CD8-positive, alpha-beta memory T cell (primary cell): Measurements from ENCODE around the gene SMARCA2. TPM values are rescaled to one million over a fixed set of nuclear protein-coding genes. Genes with fewer than 3 reads are reported as not detected.
A peak's percentile ranks its signal among the peaks of the same experiment; 100 is the strongest.

Experiments used
- CTCF ChIA-PET: fragments of 350-600 bp; sonication (Branson Sonifier 250); formaldehyde crosslinking; loops from one replicate; lab custom pipeline; 2021; ENCODE audit warnings: antibody characterized with exemption; lab: Charles Lee
- POLR2A ChIA-PET: fragments of 350-600 bp; sonication (Branson Sonifier 250); formaldehyde crosslinking; loops from one replicate; lab custom pipeline; 2021; ENCODE audit warnings: antibody characterized with exemption; lab: Charles Lee
- DNase-seq, 5 donors: peaks; one replicate each; pipeline versions ENCODE4 v3.0.0 to v3.0.0-alpha.2; 2020 to 2022; ENCODE audit warnings: mixed read lengths in 1 of 5
- H3K27ac ChIP-seq: one replicate; pipeline ENCODE4 v1.7.0; 2013; ENCODE audit warnings: low read depth, mild to moderate bottlenecking, low read length, moderate library complexity
- H3K27me3 ChIP-seq: 2 replicates; pipeline ENCODE4 v1.7.0; 2013; ENCODE audit warnings: low read length, mild to moderate bottlenecking; ENCODE audit not compliant: insufficient read depth, poor library complexity, severe bottlenecking
- H3K36me3 ChIP-seq: 2 replicates; pipeline ENCODE4 v1.7.0; 2013; ENCODE audit warnings: mild to moderate bottlenecking, low read length, moderate library complexity; ENCODE audit not compliant: insufficient read depth
- H3K4me1 ChIP-seq: 2 replicates; pipeline ENCODE4 v1.7.0; 2013; ENCODE audit warnings: mild to moderate bottlenecking, low read length, moderate library complexity; ENCODE audit not compliant: insufficient read depth
- H3K4me3 ChIP-seq: 2 replicates; pipeline ENCODE4 v1.7.0; 2013; ENCODE audit warnings: mild to moderate bottlenecking, low read length
- H3K9me3 ChIP-seq: 2 replicates; pipeline ENCODE4 v1.7.0; 2013; ENCODE audit warnings: mild to moderate bottlenecking, low read length
- H3K27ac Mint-ChIP-seq, 8 donors: one replicate each; pipeline ENCODE4 v1.8.0; 2020 to 2021; ENCODE audit warnings: mixed read lengths in 8 of 8, mild to moderate bottlenecking in 6 of 8, inconsistent platforms in 3 of 8, moderate library complexity in 3 of 8
- H3K27me3 Mint-ChIP-seq, 2 donors: one replicate each; pipeline ENCODE4 v1.8.0; 2020 to 2021; ENCODE audit warnings: mixed read lengths in 2 of 2, mild to moderate bottlenecking in 1 of 2, moderate library complexity in 1 of 2
- H3K36me3 Mint-ChIP-seq, 3 donors: one replicate each; pipeline ENCODE4 v1.8.0; 2020 to 2021; ENCODE audit warnings: mixed read lengths in 3 of 3, inconsistent platforms in 1 of 3, mild to moderate bottlenecking in 1 of 3
- H3K4me1 Mint-ChIP-seq, 3 donors: one replicate each; pipeline ENCODE4 v1.8.0; 2020 to 2021; ENCODE audit warnings: mixed read lengths in 3 of 3, inconsistent platforms in 1 of 3, mild to moderate bottlenecking in 1 of 3
- H3K4me3 Mint-ChIP-seq, 7 donors: one replicate each; pipeline ENCODE4 v1.8.0; 2020 to 2021; ENCODE audit warnings: mixed read lengths in 7 of 7, mild to moderate bottlenecking in 6 of 7, moderate library complexity in 4 of 7, inconsistent platforms in 2 of 7
- H3K9me3 Mint-ChIP-seq, 5 donors: one replicate each; pipeline ENCODE4 v1.8.0; 2020 to 2022; ENCODE audit warnings: mixed read lengths in 5 of 5, mild to moderate bottlenecking in 3 of 5, moderate library complexity in 2 of 5, inconsistent platforms in 1 of 5
- polyA plus RNA-seq: library from polyadenylated mRNA; unstranded; fragments of 300-500 nt; fragmentation: Illumina TruSeq; gene quantifications from one replicate; pipeline ENCODE4 v1.2.3, GENCODE V29; 2021
- total RNA-seq, 2 experiments: library from RNA; stranded (reverse); gene quantifications; one replicate each; pipeline ENCODE4 v1.2.3, GENCODE V29; 2021

Gene SMARCA2
- total and polyA plus RNA-seq, 3 experiments from 2014 or later: 56.7 to 156 (median 145) TPM

GRCh38 chr9:2242831-2243330, 227.7 kb downstream of the SMARCA2 start:
- Histone ChIP-seq H3K9me3 (no peaks in the 10 kb centered on the region), H3K36me3 (no peaks in the 10 kb centered on the region), H3K27me3 (peaks cover 8% of the 10 kb centered on the region), H3K4me1 (peaks cover 7% of the 10 kb centered on the region), H3K27ac (no peak overlapping the region), H3K4me3 (peak overlapping the region; percentile 63)
- peaks cover 0 to 12% (median 3%) of the 10 kb centered on the region in 5 donors for H3K9me3 Mint-ChIP-seq
- ChIA-PET CTCF (no interaction called here), POLR2A (no interaction called here)
- H3K4me1 Mint-ChIP-seq: peaks cover 14 to 16% (median 15%) of the 10 kb centered on the region in 3 donors
- peak overlapping the region; percentile 7 to 67 (median 55) for H3K4me3 Mint-ChIP-seq
- H3K27ac Mint-ChIP-seq: peak overlapping the region in 1 of 8 donors; percentile 9
- DNase-seq: no peak
- H3K27me3 Mint-ChIP-seq: peaks cover 11 to 31% of the 10 kb centered on the region in 2 donors
- peaks cover 0 to 12% (median 0%) of the 10 kb centered on the region in 3 donors for H3K36me3 Mint-ChIP-seq
